GM18502 (cell line): ENCODE measurements around the gene PREX1.
"Not testable (repeated sequence)": the region's sequence is repeated elsewhere in the genome, so short reads cannot be mapped to it uniquely, and the experiment has no call there.

Source experiments
- ATAC-seq: cut with Tn5 transposase; IDR thresholded peaks from one replicate; pipeline ENCODE4 v1.9.1; 2021; ENCODE audit warnings: mild to moderate bottlenecking; ENCODE audit not compliant: unreplicated experiment, poor library complexity

PREX1 gene

GRCh38 chr20:48849299-48849698, 21.5 kb upstream of the PREX1 start:
- ATAC-seq = no peak

DNA sequence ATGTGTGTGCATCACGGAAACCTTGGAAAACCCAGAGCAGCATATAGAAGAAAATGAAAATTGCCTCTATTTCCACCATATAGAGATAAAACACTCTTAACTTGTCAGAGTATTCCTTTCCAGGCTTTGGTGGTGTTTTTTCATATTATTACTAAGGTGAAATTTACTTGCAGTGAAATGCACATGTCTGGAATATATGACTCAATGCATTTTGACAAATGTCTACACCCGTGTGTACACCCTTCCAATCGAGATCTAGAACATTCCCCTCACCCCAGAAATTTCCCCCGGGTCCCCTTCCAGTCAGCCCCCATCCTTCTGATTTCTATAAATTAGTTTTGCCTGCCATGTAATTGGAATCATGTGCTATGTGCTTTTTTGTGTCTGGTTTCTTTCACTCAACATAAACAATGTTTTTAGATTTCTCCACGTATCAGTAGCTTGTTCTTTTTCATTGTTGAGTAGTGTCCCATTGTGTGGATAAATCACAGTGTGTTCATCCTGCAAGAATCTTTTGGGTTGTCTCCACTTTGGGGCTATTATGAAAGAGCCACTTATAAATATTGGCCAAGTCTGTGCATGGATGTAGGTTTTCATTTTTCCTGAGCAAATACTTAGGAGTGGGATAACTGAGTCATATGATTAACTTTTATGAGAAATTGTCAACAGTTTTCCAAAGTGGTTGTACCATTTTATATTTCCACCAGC, 19.9 kb upstream of the PREX1 start:
- ATAC-seq = no peak

DNA sequence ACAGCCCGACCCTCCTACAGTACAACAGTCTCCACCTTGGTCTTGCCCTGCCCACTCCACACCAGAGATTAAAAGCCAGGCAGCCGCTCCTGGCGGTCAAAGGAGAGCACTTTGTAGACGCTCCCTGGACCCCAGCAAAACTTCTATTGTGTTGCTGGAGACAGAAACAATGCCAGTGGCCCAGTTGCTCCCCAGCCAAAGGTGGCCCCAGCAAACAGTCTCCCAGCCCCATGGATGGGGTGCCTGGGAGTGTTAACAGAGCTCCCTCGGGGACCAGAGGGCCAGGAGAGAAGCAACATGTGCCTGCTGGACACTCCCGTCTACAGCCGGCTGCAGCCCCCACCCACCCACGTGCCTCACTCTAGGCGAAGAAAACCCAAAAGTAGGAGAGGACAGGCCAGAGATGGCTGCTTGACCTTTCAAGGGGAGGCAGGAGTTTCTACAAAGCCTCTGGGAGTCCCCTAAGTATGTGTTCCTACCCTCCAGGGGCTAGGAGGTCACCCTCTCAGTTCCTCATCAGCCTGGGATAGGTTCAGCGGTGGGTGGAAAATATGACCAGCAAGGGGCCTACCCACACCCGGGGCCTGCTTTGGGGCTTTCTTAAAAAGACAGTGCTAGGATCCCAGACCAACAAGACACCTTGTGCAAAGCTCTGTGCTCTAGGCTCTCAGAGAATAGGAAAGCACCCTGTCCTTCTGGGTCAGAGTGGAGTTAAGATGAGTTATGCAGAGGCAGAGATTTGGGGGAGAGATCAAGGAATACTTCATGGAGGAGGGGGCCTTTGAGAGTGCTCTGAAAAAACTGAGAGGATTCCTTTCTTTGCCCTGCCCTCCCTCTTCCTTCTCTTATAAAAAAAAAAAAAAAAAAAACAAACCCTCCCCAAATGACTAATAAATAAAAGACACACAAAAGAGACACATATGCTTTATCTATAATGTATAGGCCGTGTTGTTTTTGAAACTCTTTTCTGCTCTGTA, 19.0 kb upstream of the PREX1 start:
- ATAC-seq = peak; percentile 96

- no peak for ATAC-seq
Observed at GRCh38 chr20:48845721-48846306, 18.0 kb upstream of the PREX1 start.

- no peak for ATAC-seq
Observed at GRCh38 chr20:48844996-48845395, 17.2 kb upstream of the PREX1 start.

GRCh38 chr20:48843896-48844295, 16.1 kb upstream of the PREX1 start:
- not testable (repeated sequence) for ATAC-seq

DNA sequence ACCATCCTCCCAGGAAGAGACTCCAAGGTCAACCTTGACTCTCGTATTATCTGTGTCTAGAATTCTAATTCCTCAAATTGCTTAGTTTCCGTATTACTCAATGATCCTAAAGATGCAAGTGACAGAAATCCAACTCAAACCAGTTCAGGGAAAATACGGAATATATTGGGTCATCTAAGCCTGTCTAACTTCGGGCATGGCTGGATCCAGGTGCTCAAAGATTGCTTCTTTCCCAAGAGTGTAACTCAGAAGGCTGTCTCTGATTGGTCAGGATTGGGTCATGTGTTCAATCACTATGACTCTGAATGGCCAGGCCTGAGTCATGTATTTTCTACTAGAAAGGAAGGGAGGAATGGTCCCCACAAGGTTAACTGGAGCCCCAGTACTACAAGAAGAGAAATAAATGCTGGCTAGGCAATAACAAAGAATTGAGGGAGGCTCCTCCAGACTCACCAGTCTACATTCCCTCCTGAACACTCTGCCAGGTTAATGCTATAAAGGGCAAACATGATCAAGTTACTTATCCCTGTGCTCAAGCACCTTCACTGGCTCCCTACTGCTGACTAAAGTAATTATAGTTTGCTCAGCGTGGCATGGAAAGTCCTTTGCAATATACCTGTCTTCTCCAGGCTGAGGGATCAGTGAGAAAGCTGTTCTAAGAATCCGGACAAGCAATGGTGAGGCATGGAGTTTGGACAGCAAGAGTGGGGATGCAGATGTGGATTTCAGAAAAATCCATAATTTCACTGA, 15.4 kb upstream of the PREX1 start:
- no peak for ATAC-seq

- no peak for ATAC-seq
Observed at GRCh38 chr20:48841875-48842529, 14.2 kb upstream of the PREX1 start.

- no peak for ATAC-seq
Observed at GRCh38 chr20:48841196-48841874, 13.5 kb upstream of the PREX1 start.

GRCh38 chr20:48839154-48839917, 11.5 kb upstream of the PREX1 start:
- ATAC-seq = peak; percentile 61

DNA sequence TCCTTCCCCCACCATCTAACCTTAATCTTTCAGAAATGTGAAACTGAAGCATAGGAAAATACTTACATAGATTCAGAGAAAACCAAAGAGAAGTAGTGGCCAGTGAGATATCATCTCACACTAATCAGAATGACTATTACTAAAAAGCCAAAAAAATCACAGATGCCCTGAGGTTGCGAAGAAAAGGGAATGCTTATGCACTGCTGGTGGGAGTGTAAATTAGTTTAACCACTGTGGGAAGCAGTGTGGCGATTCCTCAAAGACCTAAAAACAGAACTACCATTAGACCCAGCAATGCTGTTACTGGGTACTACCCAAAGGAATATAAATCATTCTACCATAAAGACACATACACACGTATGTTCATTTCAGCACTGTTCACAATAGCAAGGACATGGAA, 9.2 kb upstream of the PREX1 start:
- no peak for ATAC-seq

DNA sequence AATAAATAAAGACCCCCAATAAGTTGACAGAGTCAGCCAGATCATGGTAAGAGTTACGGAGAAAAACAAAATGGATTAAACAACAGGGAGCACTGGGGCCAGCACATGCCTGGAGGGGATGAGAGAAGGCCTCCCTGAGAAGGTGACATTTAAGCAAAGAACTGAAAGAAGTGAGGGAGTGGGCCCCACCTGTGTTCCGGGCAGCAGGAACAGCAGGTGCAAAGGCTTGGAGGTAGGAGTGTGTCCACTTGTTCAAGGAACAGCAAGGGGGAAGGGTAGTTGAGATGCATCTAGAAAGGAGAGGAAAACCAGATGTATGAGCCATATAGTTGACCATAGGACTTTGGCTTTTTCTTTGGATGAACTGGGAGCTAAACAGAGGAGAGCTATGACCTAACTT, 7.6 kb upstream of the PREX1 start:
- no peak for ATAC-seq

DNA sequence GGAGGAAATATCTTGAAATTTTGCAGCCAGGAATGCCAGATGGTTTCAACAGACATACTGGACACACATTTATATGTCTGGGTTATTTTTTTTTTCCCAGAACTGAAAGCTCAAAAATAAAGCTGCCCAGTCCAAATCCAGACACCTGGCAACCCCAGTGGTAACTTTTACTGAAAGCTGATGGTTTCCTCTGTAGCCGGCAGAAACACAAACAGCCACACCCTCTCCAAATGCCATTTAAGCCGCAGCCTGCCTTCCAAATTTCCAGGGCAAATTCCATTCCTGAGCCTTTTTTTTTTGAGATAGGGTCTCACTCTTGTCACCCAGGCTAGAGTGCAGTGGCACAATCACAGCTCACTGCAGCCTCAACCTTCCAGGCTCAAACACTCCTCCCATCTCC, 6.5 kb upstream of the PREX1 start:
- ATAC-seq = no peak

- no peak for ATAC-seq
Observed at GRCh38 chr20:48832405-48832730, 4.6 kb upstream of the PREX1 start.

DNA sequence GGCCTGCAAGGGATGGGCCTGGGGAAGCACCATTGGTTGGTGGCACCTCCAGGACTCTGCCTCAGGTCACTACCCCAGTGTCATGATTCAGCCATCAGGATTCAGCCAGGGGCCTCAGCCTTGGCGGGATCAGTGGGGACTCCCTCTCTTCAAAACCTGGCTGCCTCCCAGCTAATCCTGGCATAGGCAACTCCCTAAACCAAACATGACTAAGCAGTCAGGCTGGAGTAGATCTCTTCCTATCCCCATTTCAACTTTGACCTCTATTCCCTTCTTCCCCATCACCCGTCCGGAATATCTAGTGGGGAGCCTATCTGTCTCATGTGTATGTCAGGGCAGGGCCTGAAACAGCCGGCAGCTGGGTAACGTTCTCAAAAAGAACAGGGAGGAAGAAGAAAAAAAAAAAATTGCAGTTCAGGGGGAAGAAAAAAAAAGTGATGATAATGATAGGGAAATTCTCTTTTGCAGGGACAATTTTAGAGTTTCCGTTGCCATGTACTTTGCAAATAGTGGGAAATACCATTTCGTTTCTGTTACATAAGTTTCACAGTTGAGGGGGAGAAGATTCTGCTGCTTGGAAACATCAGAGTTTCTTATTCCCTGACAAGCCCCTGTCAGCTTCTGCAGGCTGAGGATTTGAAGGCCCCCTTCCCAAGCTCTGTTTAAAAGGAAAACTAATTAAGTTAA, 4.1 kb upstream of the PREX1 start:
- ATAC-seq = no peak

- no peak for ATAC-seq
Observed at GRCh38 chr20:48830826-48831318, 3.1 kb upstream of the PREX1 start.

DNA sequence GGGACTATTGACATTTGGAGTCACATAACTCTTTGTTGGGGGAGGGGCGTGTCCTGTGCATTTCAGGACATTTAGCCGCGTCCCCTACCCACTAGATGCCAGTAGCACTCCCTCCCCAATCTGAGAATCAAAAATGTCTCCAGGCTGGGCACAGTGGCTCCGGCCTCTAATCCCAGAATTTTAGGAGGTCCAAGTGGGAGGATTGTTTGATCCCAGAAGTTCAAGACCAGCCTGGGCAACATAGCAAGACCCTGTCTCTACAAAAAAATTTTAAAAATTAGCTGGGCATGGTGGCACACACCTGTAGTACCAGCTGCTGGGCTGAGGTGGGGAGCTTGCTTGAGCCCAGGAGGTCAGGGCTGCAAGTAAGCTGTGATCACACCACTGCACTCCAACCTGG, 2.1 kb upstream of the PREX1 start:
- ATAC-seq = no peak
